ENCODE results near the gene TCF25.
A peak's percentile ranks its signal among the peaks of the same experiment; 100 is the strongest.

GRCh38 chr16:89918453-89919347 lies 45.3 kb downstream of the TCF25 start, which contains the start of gene MC1R:
- TF ChIP-seq POLR2A (IDR thresholded peaks at IDR 0.05) = no peak
- TF ChIP-seq, protein P1, sequence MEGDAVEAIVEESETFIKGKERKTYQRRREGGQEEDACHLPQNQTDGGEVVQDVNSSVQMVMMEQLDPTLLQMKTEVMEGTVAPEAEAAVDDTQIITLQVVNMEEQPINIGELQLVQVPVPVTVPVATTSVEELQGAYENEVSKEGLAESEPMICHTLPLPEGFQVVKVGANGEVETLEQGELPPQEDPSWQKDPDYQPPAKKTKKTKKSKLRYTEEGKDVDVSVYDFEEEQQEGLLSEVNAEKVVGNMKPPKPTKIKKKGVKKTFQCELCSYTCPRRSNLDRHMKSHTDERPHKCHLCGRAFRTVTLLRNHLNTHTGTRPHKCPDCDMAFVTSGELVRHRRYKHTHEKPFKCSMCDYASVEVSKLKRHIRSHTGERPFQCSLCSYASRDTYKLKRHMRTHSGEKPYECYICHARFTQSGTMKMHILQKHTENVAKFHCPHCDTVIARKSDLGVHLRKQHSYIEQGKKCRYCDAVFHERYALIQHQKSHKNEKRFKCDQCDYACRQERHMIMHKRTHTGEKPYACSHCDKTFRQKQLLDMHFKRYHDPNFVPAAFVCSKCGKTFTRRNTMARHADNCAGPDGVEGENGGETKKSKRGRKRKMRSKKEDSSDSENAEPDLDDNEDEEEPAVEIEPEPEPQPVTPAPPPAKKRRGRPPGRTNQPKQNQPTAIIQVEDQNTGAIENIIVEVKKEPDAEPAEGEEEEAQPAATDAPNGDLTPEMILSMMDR (IDR thresholded peaks at IDR 0.05) = peak in 1 of 2 donors; percentile 24
- TF ChIP-seq POLR2AphosphoS5 (IDR thresholded peaks at IDR 0.05) = no peak
- TF ChIP-seq EP300 (IDR thresholded peaks at IDR 0.05) = no peak
